Activated CD8-positive, alpha-beta memory T cell treated with anti-CD3 and anti-CD28 coated beads, Interleukin-2, amount 10 ng/mL, durations not matched to agents 7 days and 5 days (primary cell): ENCODE data around the gene TOPAZ1. TPM values are rescaled to one million over a fixed set of nuclear protein-coding genes. Genes with fewer than 3 reads are reported as not detected.
"Not testable (repeated sequence)": the region's sequence is repeated elsewhere in the genome, so short reads cannot be mapped to it uniquely, and the experiment has no call there.

Experiments
- ATAC-seq: fragments of 150-1000 bp; cut with Tn5 transposase; one replicate; pipeline ENCODE4 v1.10.0; 2021; ENCODE audit warnings: moderate library complexity
- CTCF ChIA-PET: fragments of 350-600 bp; sonication (Branson Sonifier 250); formaldehyde crosslinking; loops from one replicate; lab custom pipeline; 2021; ENCODE audit warnings: antibody characterized with exemption; lab: Charles Lee
- DNase-seq: peaks from one replicate; pipeline ENCODE4 v3.0.0-alpha.2; 2020
- H3K27ac Mint-ChIP-seq: one replicate; pipeline ENCODE4 v1.8.0; 2021; ENCODE audit warnings: mild to moderate bottlenecking, mixed read lengths
- H3K27me3 Mint-ChIP-seq: one replicate; pipeline ENCODE4 v1.8.0; 2021; ENCODE audit warnings: mixed read lengths
- H3K36me3 Mint-ChIP-seq: one replicate; pipeline ENCODE4 v1.8.0; 2021; ENCODE audit warnings: mild to moderate bottlenecking, mixed read lengths
- H3K4me1 Mint-ChIP-seq: one replicate; pipeline ENCODE4 v1.8.0; 2021; ENCODE audit warnings: mixed read lengths
- H3K4me3 Mint-ChIP-seq: one replicate; pipeline ENCODE4 v1.8.0; 2021; ENCODE audit warnings: mild to moderate bottlenecking, moderate library complexity, mixed read lengths
- H3K9me3 Mint-ChIP-seq: one replicate; pipeline ENCODE4 v1.8.0; 2022; ENCODE audit warnings: low read depth, mixed read lengths
- total RNA-seq, 2 experiments: library from RNA; stranded (reverse); gene quantifications; one replicate each; pipeline ENCODE4 v1.2.3, GENCODE V29; 2021

TOPAZ1 gene
- total RNA-seq, 2 experiments from 2014 or later: not detected

DNA sequence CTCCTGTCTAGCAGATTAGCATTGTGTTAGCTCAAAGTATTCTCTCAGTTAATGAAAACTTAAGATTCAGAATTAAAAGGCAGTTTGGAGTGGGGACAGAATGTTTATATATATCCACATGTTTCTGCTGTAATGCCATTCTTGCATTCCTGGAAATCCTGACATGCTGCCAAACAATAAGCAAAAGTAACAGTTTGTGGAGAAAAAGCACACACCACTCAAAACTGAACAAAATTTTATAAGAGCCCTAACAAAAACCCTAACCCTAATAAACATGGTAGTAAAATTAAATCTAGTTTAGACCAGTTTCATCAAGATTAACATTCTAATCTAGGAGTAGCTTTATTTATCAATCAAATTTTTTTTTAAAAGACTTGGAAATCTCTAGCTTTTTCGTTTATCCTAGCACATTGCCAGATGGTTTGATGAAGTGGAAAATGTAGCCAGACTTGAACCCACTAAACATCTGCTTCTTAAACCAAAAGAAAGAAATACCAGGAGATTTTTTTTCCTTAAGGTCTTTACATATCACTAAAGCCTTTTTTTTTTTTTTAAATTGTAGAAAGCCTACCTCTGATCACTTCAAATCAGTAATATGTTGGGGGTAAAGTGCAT, 100.6 kb downstream of the TOPAZ1 start:
- Mint-ChIP-seq H3K27ac (no peak overlapping the region), H3K27me3 (no peaks in the 10 kb centered on the region), H3K4me3 (no peak overlapping the region), H3K4me1 (peaks cover 21% of the 10 kb centered on the region), H3K36me3 (peaks cover 11% of the 10 kb centered on the region), H3K9me3 (no peaks in the 10 kb centered on the region)
- no peak for DNase-seq
- ATAC-seq: no peak
- CTCF ChIA-PET: no interaction called here

DNA sequence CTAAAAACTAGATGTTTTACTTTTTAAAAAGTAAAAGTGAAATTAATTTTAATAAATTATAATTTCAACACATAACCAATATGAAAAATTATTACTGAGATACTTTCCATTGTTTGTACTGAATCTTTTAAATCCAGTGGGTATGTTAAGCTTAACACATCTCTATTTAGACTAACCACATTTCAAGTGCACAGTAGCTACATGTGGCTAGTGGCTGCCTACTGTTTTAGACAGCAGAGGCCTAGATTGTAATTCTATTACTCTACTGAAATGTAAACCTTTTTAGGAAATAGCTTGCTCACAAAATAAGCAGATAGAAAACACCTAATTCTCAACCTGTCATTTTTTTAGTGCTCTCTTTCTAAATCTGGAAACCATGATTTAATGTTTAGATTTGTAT, 101.7 kb downstream of the TOPAZ1 start:
- peaks cover 16% of the 10 kb centered on the region for H3K4me1 Mint-ChIP-seq
- no peak overlapping the region for H3K27ac Mint-ChIP-seq
- CTCF ChIA-PET: no interaction called here
- H3K4me3 Mint-ChIP-seq: no peak overlapping the region
- ATAC-seq: no peak
- no peaks in the 10 kb centered on the region for H3K9me3 Mint-ChIP-seq
- DNase-seq: no peak
- no peaks in the 10 kb centered on the region for H3K27me3 Mint-ChIP-seq
- peaks cover 11% of the 10 kb centered on the region for H3K36me3 Mint-ChIP-seq

DNA sequence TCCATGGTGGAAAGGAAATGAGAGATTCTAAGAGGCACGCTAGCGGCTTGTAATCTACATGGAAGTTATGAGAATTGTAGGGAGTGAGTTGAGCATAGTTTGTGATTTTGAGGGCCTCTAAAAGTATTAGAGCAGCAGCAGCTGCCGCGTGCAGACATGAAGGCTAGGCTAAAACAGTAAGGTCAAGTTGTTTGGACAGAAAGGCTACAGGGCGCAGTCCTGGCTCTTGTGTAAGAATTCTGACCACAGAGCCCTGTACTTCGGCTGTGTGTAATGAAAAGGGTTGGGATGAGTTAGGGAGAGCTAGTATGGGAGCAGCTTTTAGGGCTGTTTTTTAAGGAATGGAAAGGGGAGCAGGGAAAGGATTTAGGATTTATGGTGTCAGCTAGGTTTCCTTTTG, 104.9 kb downstream of the TOPAZ1 start:
- H3K9me3 Mint-ChIP-seq, H3K27ac Mint-ChIP-seq, DNase-seq, H3K36me3 Mint-ChIP-seq, ATAC-seq, H3K27me3 Mint-ChIP-seq, H3K4me3 Mint-ChIP-seq, H3K4me1 Mint-ChIP-seq, CTCF ChIA-PET: not testable (repeated sequence)

DNA sequence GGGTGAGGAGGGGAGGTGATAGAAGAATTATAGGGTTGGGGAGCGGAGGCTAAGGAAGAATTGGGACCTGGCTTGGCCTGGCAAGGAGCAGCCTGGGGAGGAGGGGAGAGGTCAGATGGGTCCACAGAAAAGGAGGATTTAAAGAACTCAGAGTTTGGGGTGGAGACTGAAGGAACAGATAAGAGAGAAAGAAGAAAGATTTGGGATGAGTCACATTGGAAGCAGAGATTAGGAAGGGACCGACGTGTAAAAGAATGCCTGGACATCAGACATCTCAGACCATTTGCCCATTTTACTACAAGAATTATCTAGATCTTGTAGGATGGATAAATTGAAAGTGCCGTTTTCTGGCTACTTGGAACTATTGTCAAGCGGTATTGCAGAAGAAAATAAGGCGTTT, 107.3 kb downstream of the TOPAZ1 start:
- H3K4me1 Mint-ChIP-seq: no peaks in the 10 kb centered on the region
- peaks cover 12% of the 10 kb centered on the region for H3K36me3 Mint-ChIP-seq
- H3K27me3 Mint-ChIP-seq: no peaks in the 10 kb centered on the region
- no peaks in the 10 kb centered on the region for H3K9me3 Mint-ChIP-seq
- H3K27ac Mint-ChIP-seq: no peak overlapping the region
- no peak for DNase-seq
- H3K4me3 Mint-ChIP-seq: no peak overlapping the region
- ATAC-seq: no peak
- CTCF ChIA-PET: no interaction called here

DNA sequence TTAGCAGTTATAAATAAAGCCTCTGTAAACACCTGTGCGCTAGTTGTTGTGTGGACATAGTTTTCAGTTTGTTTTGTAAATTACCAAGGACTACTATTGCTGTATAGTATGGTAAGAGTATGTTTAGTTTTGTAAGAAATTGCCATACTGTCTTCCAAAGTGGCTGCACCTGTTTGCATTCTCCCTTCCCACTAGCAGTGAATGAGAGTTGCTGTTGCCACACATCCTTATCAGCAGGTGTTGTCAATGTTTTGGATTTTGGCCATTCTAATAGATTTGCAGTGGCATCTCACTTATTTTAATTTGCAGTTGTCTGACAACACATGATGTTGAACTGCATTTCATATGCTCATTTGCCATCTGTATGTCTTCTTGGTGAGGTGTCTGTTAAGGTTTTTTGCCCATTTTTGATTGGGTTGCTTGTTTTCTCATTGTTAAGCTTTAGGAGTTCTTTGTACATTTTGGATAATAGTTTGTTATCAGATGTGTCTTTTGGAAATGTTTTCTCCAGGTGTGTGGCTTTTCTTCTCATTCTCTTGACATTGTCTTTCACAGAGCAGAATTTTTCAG, 111.8 kb downstream of the TOPAZ1 start:
- Mint-ChIP-seq H3K4me3 (no peak overlapping the region), H3K9me3 (no peaks in the 10 kb centered on the region), H3K27me3 (no peaks in the 10 kb centered on the region), H3K36me3 (peaks cover 32% of the 10 kb centered on the region), H3K4me1 (no peaks in the 10 kb centered on the region), H3K27ac (no peak overlapping the region)
- CTCF ChIA-PET: no interaction called here
- no peak for DNase-seq
- no peak for ATAC-seq

DNA sequence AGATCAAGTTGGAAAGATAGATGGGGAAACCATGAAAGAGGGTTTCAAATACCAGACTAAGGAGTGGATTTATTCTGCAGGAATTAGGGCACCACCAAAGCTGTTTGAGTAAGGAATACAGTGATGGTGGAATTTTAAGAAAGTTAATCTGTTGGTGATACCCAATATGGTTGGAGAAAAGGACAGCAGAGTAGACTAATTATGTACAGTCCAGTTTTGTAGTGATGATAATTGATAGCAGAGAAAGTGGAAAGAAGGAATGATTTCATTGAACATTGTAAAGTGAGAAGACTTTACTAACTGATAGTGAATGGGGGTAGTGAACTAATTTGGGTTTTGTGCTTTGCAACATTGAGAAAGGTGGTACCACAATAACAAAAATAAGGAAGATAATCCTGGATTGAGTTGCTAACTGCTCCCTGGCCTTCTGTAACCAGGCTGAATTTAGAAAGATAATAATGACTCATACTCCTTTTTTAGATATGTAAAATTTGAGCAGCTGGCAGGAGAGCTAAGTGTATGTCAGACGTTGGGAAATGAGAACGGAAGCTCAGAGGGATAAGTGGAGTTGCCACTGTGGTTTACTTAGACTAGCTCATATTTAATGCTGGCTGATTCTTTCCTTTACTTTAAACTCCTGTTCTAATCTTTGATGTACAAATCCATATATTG, 113.8 kb downstream of the TOPAZ1 start:
- ATAC-seq: no peak
- Mint-ChIP-seq H3K9me3 (no peaks in the 10 kb centered on the region), H3K4me1 (no peaks in the 10 kb centered on the region), H3K4me3 (no peak overlapping the region), H3K27me3 (no peaks in the 10 kb centered on the region), H3K36me3 (peaks cover 34% of the 10 kb centered on the region), H3K27ac (no peak overlapping the region)
- no peak for DNase-seq
- CTCF ChIA-PET: no interaction called here

DNA sequence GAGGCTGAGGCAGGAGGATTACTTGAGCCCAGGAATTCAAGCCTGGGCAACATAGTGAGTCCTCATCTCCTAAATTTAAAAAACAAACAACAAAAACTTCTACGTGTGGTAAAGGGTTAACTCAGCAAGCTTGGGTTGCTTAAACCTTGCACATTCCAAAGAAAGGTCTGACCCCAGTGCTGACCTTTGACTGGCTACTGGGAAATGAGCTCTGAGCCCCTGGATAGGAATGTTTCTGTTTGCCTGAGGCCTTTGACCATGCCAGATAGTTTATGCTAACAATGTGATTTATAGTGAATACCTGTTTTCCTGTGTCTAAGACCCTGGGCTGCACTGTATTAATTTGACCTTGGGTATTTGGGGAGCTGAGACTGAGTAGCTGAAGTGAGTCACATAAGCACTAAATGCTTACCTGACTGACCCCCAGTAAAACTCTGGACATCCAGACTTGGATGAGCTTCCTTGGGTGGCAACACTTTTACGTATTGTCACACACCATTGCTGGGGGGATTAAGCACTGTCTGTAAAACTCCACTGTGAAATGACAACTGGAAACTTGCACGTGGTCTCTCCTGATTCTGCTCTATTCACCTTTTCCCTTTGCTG, 117.6 kb downstream of the TOPAZ1 start:
- Mint-ChIP-seq H3K9me3 (no peaks in the 10 kb centered on the region), H3K27me3 (no peaks in the 10 kb centered on the region), H3K36me3 (peaks cover 19% of the 10 kb centered on the region), H3K4me3 (no peak overlapping the region), H3K27ac (no peak overlapping the region), H3K4me1 (no peaks in the 10 kb centered on the region)
- ATAC-seq: no peak
- CTCF ChIA-PET: interaction anchor here (1.2 kb wide), 1 partner anchor 11 kb away, joined by 3 read pairs; no protein-coding TSS in a partner anchor
- no peak for DNase-seq

DNA sequence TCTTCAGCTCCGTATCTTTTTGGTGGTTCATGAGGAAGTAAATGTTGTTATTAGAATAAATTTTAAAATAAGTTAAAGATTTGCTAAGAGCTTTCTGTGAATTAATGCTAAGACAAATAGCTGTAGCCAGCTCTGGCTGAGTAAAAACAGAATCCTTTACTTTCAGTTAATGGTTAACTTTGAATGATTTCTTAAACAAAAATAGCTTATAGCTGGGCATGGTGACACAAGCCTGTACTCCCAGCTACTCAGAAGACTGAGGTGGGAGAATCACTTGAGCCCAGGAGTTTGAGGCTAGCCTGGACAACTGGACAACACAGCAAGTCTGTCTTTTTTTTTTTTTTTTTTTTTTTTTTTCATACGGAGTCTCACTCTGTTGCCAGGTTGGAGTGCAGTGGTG, 121.9 kb downstream of the TOPAZ1 start:
- no peaks in the 10 kb centered on the region for H3K27me3 Mint-ChIP-seq
- no peaks in the 10 kb centered on the region for H3K4me1 Mint-ChIP-seq
- H3K27ac Mint-ChIP-seq: no peak overlapping the region
- no peaks in the 10 kb centered on the region for H3K9me3 Mint-ChIP-seq
- peaks cover 11% of the 10 kb centered on the region for H3K36me3 Mint-ChIP-seq
- CTCF ChIA-PET: no interaction called here
- no peak overlapping the region for H3K4me3 Mint-ChIP-seq
- DNase-seq (no peak), ATAC-seq (no peak)

DNA sequence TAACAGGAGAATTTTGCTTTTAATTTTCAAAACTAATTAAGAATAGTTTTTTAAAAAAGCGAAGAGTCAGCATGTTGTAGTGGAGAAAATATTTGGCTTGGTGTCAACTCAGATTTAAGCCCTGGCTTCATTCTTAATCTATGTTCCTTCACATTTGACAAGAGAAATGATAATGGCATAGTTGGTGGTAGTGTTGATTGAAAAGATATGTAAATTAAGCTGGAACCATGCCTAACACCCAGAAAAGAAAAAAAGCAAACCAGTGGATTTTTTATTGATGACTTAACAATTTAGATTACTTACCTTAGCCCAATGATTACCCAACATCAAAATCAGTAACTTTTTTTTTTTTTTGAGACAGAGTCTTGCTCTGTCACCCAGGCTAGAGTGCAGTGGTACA, 124.3 kb downstream of the TOPAZ1 start:
- DNase-seq (no peak), ATAC-seq (no peak)
- Mint-ChIP-seq H3K4me3 (no peak overlapping the region), H3K4me1 (no peaks in the 10 kb centered on the region), H3K36me3 (peaks cover 18% of the 10 kb centered on the region), H3K9me3 (no peaks in the 10 kb centered on the region), H3K27ac (no peak overlapping the region), H3K27me3 (no peaks in the 10 kb centered on the region)
- CTCF ChIA-PET: no interaction called here

DNA sequence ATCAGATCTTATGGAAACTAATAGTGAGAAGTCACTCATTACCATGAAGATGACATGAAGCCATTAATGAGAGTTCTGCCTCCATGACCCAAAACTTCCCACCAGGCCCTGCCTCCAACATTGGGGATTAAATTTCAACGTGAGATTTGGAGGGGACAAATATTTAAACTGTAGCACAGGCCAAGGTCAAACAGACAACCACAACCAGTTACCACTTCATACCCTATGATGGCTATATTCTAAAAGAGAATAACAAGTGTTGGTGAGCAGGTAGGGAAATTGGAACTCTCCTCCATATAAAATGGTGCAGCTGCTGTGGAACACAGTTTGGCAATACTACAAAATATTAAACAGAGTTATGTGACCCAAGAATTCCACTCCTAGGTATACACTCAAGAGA, 133.8 kb downstream of the TOPAZ1 start:
- Mint-ChIP-seq H3K27me3 (no peaks in the 10 kb centered on the region), H3K4me1 (no peaks in the 10 kb centered on the region), H3K4me3 (no peak overlapping the region), H3K36me3 (peaks cover 13% of the 10 kb centered on the region), H3K27ac (no peak overlapping the region), H3K9me3 (peaks cover 9% of the 10 kb centered on the region)
- DNase-seq (no peak), ATAC-seq (no peak)
- CTCF ChIA-PET: no interaction called here

Other genes starting within 250 kb of the TOPAZ1 start
- 10 to 100 TPM; 13.7 to 16.2 TPM for gene TCAIM, start 96.9 kb downstream of the TOPAZ1 start, total RNA-seq
- gene ZNF445, start 235.8 kb downstream of the TOPAZ1 start, total RNA-seq: 10 to 100 TPM; 17.9 to 24.0 TPM